ENCODE data around the gene TSPAN15. TPM values are rescaled to one million over a fixed set of nuclear protein-coding genes. Genes with fewer than 3 reads are reported as not detected.

Gene TSPAN15
- total RNA-seq, 1 experiment from 2014 or later = 7.7 TPM

- no peak overlapping the region for H2BK5ac ChIP-seq (ENCODE audit: insufficient read length, low read length)
- no peak overlapping the region for H3K18ac ChIP-seq (ENCODE audit: insufficient read length, low read depth, low read length)
- H3K27ac Mint-ChIP-seq = no peak overlapping the region
- H3K4me1 ChIP-seq (ENCODE audit: insufficient read depth, low read length) = no peaks in the 10 kb centered on the region; the same call in 1 of the 2 replicates
- no peak overlapping the region for H2BK20ac ChIP-seq (ENCODE audit: low read depth, low read length, poor library complexity, severe bottlenecking)
- WGBS (ENCODE audit: extremely low coverage, insufficient read length, low lambda C conversion rate) = no CpG with 5 or more reads among the region's 9 CpGs
- H3K27ac ChIP-seq (ENCODE audit: insufficient read length, low read depth, low read length) = no peak overlapping the region
- no peak overlapping the region for H4K91ac ChIP-seq (ENCODE audit: insufficient read length, low read depth, low read length)
- no peak overlapping the region for H3K4me3 Mint-ChIP-seq
- TF ChIP-seq CTCF (conservative IDR thresholded peaks at IDR 0.05) = no peak
- no peak overlapping the region for H3K9ac ChIP-seq (ENCODE audit: extremely low read depth, insufficient read length, low read length)
- H2BK15ac ChIP-seq (ENCODE audit: low read depth, low read length) = no peak overlapping the region
- no peak overlapping the region for H3K4me2 ChIP-seq (ENCODE audit: insufficient read depth, insufficient read length, low read length)
- no peaks in the 10 kb centered on the region for H4K20me1 ChIP-seq (ENCODE audit: control insufficient read depth, insufficient read depth, insufficient read length)
- H3K36me3 Mint-ChIP-seq (ENCODE audit: insufficient read depth in 1 of 3, low read depth in 3 of 3) = peaks cover 0 to 5% (median 0%) of the 10 kb centered on the region in 3 experiments; a peak in 1 of 7 replicates
- DNase-seq = no peak
- no peaks in the 10 kb centered on the region for H3K23me2 ChIP-seq (ENCODE audit: insufficient read length, low read depth, low read length, poor library complexity, severe bottlenecking)
- H3K56ac ChIP-seq (ENCODE audit: insufficient read length, low read depth, low read length) = no peak overlapping the region
- H3K14ac ChIP-seq (ENCODE audit: insufficient read depth, low read length) = no peak overlapping the region
- no peak overlapping the region for H4K5ac ChIP-seq (ENCODE audit: insufficient read length, low read depth, low read length)
- no peaks in the 10 kb centered on the region for H3K79me2 ChIP-seq (ENCODE audit: insufficient read depth, low read length)
- H2AFZ ChIP-seq (ENCODE audit: low read length) = no peak overlapping the region
- H3T11ph ChIP-seq (ENCODE audit: low read length) = no peak overlapping the region
- H3K9me3 Mint-ChIP-seq = peaks cover 0 to 12% of the 10 kb centered on the region in 2 experiments; a peak in 3 of 5 replicates
- H3K27me3 Mint-ChIP-seq (ENCODE audit: low read depth) = peaks cover 33% of the 10 kb centered on the region
- no peak overlapping the region for H2AK5ac ChIP-seq (ENCODE audit: insufficient read length, low read length)
- no peaks in the 10 kb centered on the region for H3K79me1 ChIP-seq (ENCODE audit: insufficient read depth, low read depth, low read length, poor library complexity, severe bottlenecking)
- no peaks in the 10 kb centered on the region for H3K27me3 ChIP-seq (ENCODE audit: insufficient read depth, low read length)
- no peak overlapping the region for H3K23ac ChIP-seq (ENCODE audit: insufficient read length, low read depth, low read length)
- H2BK120ac ChIP-seq (ENCODE audit: low read depth, low read length, poor library complexity, severe bottlenecking) = no peak overlapping the region
- no peak overlapping the region for H2BK12ac ChIP-seq (ENCODE audit: insufficient read length, low read depth, low read length)
- no peak overlapping the region for H4K8ac ChIP-seq (replicated peaks; ENCODE audit: insufficient read length, low read depth, low read length)
- no peaks in the 10 kb centered on the region for H3K9me3 ChIP-seq (ENCODE audit: control insufficient read depth, low read depth, low read length)
- peaks cover 9 to 14% of the 10 kb centered on the region in 2 experiments for H3K4me1 Mint-ChIP-seq
- no peak overlapping the region for H3K4ac ChIP-seq (ENCODE audit: low read depth, low read length)
Measured at GRCh38 chr10:69517271-69517848, 66.1 kb downstream of the TSPAN15 start.

All from H9 (cell line).